HG02571 (cell line): Measurements from ENCODE around the gene URI1.
"Not testable (repeated sequence)": the region's sequence is repeated elsewhere in the genome, so short reads cannot be mapped to it uniquely, and the experiment has no call there.

Experiments
- ATAC-seq: cut with Tn5 transposase; IDR thresholded peaks from one replicate; pipeline ENCODE4 v1.9.1; 2021; ENCODE audit warnings: mild to moderate bottlenecking, moderate library complexity; ENCODE audit not compliant: unreplicated experiment

URI1 gene

DNA sequence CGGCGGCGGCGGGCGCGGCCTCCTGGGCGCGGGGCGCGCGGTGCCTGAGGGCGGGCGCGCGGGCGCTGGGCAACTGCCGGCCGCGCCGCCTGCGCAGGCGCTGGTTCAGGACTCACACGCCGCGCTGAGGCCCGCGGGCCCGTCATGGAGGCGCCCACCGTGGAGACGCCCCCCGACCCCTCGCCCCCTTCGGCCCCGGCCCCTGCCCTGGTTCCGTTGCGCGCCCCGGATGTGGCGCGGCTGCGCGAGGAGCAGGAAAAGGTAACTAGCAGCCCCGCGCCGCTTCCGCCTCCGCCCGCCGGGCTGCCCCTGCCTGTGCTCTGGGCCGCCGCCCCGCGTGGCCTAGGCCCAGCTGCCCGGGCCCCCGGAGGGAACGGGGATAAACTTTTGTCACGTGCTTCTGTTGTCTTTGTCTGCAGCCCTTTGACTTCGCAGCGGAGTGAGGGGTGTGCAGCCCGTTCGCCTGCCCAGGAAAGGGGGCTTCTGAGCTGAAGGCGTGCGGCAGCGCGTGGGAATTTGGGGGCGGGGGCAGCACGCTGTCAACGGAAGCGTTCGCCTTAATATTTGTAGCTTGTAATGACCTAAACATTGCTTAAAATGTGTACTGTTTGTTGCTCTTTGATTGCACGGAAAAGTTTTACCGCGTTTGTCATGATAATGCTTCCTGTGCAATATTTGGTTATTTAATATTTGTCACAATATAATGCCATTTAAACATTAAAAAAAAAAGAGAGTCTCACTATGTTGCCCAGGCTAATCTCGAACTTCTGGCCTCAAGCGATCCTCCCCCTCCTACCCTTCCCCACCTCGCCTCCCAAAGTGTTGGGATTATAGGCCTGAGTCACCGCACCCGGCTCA, 594 bp downstream of the URI1 start:
- ATAC-seq, result peak; percentile 67

GRCh38 chr19:29943615-29944014, 1.6 kb downstream of the URI1 start:
- no peak for ATAC-seq

DNA sequence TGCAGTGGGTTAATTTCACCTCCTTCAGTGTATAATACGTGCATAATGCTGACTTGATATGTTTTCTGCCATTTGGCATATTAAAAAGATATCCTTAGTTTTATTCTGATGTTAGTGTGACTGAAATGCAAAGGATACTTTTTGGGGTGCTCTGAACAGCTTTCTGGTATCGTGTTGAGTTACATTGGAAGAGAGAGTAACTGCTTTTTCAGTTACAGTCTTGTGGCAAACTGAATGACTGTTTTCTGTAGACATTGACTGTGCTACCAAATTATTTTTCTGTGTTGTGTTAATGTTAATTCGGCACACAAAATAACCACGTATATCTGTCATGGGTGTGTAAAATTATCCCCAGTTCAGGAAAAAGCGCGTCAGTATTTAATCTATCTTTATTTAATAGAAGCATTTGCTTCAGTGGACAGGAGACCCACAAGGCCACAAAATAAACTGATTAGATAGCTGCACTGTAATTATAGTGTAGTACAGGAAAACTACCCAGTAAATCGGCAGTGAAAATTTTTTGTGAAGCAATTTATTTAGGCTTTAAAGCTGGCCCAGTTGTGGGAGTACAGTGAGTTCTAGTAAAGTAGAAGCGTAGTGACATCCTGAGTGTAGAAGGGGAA, 2.5 kb downstream of the URI1 start:
- ATAC-seq, result no peak

DNA sequence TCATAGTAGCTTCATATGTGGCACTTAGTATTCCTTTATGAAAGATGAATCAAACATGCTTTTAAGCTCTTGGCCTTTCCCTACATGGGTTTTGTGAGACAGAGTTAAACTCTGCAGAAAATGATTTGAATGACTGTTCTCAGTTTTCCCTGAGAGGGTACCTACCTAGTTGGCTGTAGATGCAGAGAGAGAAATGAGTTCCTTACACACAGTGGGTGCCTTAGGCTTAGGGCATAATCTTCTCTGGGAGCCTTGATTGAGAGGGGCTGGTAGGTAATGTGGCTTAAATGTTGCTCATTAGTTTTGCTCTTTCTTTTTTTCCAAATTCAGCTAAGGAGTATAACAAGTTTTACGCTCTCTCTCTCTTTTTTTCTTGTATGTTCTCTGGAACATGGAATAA, 3.0 kb downstream of the URI1 start:
- ATAC-seq, result no peak

DNA sequence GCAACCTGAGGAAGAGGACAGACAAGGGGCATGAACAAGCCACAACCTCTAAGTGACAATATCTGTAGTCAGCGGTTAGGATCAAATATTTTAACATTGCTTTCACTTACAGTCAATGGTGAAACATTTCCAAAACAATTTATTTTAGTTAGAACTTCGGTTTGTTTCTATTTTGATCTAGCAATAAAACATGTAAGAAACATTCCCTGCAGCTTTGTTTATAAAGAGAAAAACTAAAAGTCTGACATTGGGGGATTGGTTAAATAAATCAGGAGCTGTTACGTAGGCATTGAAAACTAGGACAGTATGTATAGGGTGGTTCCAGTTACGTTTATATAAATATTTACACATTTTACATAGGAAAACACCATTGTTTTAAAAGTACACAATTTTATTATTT, 3.4 kb downstream of the URI1 start:
- no peak for ATAC-seq

DNA sequence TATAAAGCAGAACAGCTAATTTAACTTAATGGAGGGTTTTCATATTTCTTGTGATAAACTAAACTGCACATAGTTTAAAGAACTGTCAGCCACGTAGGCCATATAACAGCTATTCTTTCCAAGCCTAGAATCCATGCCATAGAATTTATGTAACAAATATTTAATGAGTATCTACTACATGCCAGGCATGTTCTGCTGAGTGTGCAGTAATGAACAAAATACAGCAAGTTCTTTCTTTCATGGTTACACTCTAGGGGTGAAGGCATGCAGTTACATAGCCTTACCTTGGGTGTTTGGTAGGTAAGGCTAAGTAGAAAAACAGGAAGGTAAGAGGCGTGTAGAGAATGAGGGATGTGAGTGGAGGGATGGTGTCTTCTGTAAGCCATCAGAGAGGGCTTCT, 4.6 kb downstream of the URI1 start:
- ATAC-seq, result no peak

GRCh38 chr19:29947871-29948270, 5.8 kb downstream of the URI1 start:
- ATAC-seq, result no peak

DNA sequence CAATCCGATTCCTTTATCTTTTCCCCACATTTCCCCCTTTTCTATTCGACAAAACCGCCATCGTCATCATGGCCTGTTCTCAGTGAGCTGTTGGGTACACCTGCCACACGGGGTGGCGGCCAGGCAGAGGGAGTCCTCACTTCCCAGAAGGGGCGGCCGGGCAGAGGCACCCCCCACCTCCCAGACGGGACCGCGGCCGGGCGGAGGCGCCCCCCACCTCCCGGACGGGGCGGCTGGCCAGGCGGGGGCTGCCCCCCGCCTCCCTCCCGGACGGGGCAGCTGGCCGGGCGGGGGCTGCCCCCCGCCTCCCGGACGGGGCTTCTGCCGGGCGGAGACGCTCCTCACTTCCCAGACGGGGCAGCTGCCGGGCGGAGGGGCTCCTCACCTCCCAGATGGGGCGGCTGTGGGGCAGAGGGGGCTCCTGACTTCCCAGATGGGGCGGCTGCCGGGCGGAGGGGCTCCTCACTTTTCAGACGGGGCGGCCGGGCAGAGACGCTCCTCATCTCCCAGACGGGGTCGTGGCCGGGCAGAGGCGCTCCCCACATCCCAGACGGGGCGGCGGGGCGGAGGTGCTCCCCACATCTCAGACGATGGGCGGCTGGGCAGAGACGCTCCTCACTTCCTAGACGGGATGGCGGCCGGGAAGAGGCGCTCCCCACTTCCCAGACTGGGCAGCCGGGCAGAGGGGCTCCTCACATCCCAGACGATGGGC, 6.9 kb downstream of the URI1 start:
- ATAC-seq, result not testable (repeated sequence)

GRCh38 chr19:29952177-29952576, 10.1 kb downstream of the URI1 start:
- no peak for ATAC-seq

DNA sequence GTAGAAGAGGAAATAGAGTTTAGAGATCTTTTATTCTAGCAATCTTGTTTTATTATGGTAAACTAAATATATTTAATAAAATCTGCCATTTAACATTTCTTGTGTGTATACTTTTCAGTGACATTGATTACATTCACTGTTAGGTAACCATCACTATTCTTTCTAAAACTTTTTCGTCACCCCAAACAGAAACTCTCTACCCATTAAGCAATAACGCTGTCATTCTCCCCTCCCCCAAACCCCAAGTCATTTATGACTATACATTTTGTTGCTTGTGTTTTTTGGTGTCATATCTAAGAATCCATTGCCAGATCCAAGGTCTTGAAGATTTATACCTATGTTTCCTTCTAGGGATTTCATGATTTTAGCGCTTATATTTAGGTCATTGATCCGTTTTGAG, 10.6 kb downstream of the URI1 start:
- ATAC-seq, result no peak

GRCh38 chr19:29953352-29954247, 11.6 kb downstream of the URI1 start:
- ATAC-seq, result no peak

DNA sequence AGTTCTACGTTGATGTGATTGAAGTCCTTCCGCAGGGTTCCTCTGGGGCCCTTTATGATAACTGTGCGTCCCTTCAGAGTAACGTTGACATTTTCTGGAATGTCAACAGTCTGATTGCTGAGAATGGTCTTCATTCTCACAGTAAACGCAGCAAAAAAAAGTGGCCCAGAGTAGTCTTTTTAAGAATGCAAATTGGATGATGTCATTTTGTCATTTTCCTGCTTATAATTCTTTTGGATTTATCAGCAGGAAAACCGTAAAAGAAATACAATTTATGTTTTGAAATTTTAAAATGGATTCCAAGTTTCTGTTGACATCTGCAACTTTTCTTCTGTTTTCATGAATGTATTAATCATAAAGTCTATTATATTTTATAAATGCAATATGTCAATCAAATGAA, 14.8 kb downstream of the URI1 start:
- ATAC-seq, result no peak

DNA sequence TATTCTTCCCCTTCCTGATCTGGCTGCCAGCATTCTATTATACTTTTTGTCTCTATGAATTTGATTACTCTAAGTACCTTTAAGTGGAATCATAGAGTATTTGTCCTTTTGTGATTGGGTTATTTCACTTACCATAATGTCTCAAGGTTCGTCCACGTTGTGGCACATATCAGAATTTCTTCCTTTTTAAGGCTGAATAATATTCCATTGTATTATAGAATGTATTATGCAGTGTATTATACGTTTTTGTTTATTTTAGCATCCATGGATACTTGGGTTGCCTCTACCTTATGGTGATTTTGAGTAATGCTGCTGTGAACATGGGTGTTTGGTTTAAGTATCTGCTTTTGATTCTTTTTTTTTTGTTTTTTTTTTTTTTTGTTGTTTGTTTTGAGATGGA, 19.3 kb downstream of the URI1 start:
- no peak for ATAC-seq

DNA sequence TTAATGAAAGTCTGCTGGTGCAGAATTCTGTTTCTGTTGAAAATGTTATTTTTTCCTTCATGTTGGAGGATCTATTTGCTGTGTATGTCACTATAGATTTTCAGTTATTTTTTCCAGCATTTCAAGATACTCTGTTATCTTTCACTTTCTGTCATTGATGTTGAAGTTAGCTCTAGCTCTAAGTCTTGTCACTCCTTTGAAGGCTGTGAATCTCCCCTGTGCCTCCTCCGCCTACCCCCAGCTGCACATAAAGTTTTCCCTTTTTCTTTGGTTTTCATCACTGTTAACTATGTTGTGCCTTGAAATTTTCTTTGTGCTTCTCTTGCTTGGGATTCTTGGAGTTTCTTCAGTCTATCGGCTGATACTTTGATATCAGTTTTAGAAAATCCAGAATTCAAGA, 20.8 kb downstream of the URI1 start:
- ATAC-seq, result no peak

DNA sequence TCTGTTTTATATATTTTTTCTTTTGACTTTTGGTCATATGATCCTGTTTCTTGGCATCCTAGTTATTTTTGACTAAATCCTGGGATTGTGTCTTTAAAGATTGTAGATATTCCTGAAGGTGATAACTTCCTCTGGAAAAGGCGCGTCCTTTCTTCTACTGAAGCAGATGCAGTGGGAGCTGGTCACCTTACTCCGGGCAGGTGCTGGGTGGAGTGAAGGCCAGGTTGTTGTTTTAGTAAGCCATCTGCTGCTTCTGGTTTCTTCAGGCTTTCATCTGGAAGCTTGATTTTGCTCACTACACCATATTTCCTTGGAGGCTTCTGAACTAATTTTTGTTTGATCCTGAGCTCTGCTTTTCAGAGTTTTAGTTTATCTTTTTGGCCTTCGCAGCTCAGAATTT, 21.5 kb downstream of the URI1 start:
- no peak for ATAC-seq

DNA sequence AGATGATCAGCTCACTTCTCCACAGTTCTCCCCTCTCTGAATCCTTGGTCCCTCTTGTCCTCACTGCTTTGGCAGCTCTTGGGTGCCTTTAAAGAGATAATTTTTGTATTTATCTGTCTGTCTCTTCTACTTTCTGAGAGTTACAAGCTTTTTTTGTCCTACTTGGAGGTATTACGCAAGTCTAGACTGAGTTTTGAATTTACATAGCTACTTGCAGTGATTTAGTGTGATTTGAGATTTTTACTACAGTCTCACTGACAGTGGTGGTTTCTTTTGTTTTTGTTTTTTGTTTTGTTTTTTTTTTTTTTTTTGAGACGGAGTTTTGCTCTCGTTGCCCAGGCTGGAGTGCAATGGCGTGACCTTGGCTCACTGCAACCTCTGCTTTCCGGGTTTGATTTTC, 22.1 kb downstream of the URI1 start:
- no peak for ATAC-seq

DNA sequence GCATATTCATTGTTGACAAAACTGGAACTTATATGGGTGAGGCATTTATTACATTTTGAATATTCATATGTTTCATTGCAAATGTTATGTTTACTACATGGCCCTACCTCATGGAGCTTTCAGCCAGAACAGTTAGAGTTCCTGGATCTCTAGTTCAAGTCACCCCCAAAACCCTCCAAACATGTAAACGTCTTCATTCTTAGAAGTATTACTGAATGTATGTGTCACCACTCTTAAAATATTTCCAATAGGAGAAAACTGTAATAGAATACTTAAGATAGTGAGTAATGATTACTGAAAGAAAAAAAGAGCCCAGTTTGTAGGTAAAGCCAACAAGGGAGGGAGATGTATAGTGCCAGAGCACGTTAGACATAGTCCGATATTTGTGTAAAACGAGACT, 23.5 kb downstream of the URI1 start:
- ATAC-seq, result no peak

GRCh38 chr19:29966142-29966541, 24.1 kb downstream of the URI1 start:
- ATAC-seq, result not testable (repeated sequence)

- ATAC-seq, result no peak
Measured at GRCh38 chr19:29966588-29967249, 24.7 kb downstream of the URI1 start.

GRCh38 chr19:29967623-29968022, 25.6 kb downstream of the URI1 start:
- ATAC-seq, result no peak
